HG03097 (cell line): ENCODE measurements around the gene RFWD3.
A peak's percentile ranks its signal among the peaks of the same experiment; 100 is the strongest.

ENCODE experiments used
- ATAC-seq: cut with Tn5 transposase; IDR thresholded peaks from one replicate; pipeline ENCODE4 v1.9.1; 2021; ENCODE audit not compliant: unreplicated experiment, low FRiP score

The RFWD3 gene

DNA sequence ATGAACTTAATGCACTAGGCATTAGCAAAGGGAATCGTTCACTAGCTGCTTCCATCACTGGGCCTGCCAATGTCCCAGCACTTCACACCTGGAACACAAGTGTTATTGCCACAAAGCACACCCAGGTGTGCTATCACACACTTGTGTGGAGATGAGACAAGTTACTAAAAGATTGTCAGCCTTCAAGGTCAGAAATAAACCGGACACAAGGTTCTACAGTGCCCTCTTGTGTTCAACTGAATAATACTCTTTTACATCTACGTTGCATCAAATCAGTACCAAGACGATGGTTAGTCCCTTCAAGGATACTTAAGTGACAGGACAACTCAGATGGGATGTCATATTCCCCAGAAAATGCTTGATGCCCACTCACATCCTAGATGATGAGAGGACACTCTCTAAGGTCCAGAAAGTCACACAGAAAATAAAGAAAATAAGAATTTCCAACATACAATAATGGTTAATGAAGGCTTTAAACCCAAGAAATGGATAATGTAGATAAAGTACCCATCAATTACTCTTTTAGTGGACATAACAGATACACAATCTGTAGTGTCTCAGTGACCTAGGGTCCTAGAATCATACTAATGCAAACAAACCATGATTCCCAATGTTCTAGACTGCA, 43.4 kb downstream of the RFWD3 start:
- ATAC-seq = no peak

DNA sequence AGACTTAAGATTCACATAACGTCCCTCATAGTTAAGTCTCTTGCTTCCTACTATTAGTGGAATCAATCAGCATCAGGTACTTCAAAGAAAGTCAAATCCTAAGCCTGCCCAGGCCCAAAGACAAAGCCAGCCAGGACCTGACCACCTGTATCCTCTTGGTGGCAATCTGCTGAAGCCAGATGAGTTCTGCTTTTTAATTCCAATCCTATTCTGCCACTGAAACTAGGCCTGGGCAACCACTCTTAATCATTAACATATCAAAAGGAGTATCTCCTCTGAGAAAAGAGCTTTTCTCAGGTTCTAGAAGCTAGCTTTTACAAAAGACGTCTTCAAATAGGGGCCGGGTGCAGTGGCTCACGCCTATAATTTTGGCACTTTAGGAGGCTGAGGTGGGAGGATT, 44.7 kb downstream of the RFWD3 start:
- ATAC-seq = no peak

DNA sequence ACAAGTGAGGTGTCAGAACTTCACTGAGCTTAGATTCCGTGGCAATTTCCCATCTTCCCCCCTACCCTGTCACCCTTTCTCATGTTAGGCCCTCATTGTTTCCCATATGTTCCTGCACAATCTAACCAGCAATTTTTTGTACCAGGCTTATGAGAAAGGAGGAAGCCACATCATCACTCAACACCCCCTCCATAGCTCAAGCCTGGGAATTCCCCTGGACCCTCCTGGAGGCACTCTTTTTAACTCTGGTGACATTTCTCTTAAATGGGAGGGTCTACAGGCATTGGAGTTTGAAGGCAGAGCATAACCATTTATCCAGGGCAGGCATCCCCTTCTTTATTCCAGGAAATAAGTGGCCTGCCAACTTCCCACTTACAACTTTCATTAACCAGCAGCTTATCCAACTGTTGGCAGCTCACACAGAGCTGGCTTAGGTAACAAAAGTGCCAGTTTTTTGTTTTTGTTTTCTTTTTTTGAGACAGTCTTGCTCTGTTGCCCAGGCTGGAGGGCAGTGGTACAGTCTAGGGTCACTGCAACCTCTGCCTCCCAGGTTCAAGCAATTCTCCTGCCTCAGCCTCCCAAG, 49.4 kb downstream of the RFWD3 start:
- ATAC-seq = no peak

DNA sequence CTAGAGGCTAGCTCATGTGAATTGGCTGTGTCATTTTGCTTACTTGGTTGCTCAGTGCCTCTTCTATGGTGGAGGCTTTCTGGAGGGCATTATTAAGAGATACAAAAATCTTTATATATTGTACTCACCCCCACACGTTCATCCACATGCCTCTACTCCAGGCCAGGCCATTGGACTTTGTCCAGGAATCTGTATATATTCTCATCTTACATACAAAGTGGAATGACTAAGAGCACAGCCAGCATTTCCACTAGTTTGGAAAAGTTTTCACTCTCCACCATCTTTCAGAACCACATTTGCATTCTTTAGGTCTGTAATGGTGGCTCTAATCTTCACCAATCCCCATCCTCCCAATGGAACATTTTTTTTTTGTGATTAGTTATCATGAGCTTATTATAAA, 55.0 kb downstream of the RFWD3 start:
- ATAC-seq = no peak

DNA sequence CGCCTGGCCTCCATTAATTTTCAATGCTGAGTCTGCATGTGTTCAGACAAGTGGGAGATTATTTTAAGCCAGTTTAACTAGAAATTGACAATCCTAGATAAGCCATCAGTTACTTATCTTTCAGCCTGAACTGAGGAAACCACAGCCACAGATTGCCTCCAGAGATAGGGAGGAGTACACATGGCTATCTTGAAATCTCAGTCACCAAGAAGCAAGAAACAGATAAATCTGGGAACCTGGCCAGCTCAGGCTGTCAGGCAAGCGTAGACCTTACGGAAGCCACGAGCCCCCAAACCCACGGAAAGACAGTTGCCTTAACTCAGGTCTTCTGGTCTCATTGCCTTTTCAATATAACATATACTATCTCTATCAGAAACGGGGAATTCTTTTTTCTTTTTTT, 57.7 kb downstream of the RFWD3 start:
- ATAC-seq = no peak

DNA sequence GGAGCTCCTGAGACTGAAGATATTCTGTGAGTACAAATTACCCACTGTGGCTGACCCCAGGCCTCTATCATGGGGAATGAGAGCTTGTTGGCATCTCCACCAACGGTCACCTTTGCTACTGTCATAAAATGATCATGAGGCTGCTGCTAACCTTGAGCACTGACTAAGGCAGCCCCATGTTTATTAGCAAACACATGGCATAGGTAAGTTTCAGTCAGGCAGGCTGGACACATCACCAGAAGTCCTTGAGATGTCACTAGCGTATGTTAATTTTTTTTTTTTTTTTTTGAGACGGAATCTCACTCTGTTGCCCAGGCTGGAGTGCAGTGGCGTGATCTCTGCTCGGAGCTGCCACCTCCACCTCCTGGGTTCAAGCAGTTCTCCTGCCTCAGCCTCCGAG, 58.3 kb downstream of the RFWD3 start:
- ATAC-seq = no peak

DNA sequence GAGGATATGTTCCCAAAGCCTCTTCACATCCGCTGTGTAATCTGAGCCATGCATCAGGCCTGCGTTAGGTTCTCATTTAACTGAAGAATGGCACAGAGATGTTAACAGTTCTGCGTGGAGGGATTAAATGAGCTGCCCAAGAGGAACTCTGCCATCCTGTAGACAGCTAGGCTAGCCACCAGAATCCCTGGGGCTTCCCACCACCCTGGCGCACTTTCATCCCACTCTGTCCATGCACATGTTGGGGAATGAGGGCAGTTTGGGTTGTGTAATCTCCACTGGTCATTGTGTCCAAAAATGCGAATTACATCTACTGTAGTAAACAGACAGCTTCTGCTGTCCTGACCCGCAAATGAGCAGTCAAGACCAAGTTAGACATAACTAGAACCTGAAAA, 58.7 kb downstream of the RFWD3 start:
- ATAC-seq = no peak

DNA sequence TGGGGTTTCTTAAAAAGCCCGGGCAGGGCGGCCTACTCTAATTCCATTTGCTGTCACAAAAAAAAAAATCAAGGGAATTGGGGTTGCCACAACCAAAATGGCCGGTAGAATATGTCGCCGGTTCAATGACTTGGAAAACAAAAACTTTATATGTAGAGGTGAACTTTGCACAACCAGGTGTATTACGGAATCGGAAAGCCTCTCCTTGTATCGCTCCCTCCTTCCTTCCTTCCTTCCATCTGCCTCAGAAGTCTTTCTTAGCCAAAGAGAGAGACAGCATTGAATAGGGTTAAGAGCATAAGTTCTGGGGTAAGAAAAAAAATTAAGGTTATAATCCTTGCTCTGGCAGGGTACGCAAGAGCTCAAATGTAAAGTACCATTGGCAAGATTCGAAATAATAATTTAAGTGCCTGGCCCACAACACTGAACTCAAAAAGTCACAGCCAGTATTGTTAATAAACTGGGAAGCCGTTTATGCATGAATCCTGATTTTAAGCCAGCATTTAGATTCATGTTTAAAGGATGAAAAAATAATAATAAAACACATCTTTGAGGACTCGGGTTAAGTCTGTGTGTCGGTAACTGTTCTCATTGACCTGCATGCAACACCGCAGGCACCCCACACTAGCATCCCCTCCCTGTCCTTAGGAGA, 59.2 kb downstream of the RFWD3 start:
- ATAC-seq = peak; percentile 16

DNA sequence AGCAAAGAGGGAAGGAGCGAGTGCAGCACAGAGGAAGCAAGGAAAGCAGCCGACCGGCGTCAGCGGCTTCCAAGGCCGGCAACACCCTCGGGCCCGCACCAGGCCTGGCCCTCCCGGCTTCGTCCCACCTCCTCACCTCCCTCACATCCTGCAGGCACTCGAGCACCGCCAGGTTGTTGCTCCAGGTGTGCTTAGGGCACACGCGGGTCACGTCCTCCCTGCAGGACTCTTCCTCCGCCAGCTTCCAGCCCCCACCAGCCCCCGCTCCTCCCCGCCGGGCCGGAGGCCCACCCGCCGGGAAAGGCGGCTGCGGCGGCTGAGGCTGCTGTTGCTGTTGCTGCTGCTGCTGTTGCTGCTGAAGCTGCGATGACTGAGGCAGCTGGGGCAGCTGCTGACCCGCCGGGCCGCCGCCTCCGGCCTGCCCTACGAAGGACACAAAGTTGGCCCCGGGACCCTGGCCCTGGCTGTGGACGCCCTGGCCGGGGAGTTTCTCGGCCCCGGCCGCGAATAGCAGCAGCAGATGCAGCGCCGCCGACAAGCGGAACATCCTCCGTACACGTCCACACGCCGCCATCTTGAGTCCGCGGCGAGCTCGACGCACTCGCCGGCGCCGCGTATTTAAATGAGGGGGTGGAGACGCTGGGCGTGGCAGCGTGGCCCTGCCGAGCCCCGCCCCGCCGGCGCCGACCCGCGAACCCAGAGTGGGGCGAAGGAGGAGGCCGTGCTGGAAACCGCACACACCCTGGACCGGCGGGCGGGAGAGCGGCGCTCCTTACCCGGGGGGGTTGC, 60.0 kb downstream of the RFWD3 start, which contains the start of gene GLG1:
Gene GLG1 (minus strand): TSS at position 594 of the 789 bp plus-strand sequence. CDS start 20 bp downstream, at position 574.
- ATAC-seq = peak; percentile 95

DNA sequence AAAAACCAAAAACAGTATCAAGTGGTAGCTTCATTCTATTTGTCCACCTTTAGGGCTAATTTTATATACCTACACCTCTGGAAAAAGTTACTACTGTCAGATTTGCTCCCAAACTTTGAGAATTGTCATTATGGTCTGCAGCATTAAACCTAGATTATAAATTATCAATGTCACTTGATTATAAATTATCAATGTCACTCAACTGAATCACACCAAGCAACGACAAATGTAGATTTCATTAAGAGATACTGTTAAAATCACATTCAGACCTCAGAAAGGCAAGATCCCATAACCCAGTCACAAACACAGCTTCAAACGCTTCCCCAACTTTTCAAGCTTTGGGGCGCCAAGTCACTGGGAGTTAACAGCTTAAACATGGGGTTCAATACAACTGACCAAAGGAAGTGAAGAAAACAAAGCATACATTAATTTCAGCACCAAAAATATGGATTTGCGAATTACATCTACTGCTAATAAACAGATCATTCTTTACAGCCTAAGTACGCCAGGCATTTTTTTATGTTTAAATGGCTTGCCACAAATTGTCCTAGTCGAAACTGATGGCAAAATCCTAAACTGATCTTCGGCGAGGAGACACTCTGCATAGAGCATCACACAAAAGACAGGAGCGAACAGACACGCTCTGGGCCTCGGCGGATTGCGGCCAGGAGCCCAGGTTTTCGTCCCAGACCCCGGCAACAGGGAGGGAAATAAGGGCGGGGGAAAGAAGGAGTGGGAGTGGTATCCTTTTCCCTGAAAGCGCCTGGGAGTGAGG, 60.7 kb downstream of the RFWD3 start:
- no peak for ATAC-seq

DNA sequence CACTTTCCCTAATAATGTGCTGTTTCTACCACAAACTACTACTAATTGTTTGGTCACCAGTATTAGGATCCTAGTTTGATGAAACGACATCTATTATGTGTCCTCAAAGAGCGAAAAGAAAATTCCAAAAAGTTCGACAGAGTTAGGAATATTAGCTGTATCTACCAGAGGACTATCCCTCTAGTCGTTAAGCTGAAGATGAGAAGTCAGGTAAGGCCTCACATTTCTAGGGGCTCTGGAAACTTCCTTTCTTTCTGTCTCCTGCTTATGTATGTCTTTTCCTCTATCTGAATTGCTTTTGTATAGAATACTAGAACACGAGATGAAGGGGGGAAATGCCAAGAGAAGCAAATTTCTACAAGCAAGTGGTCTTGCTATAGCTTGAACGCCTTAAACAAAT, 61.3 kb downstream of the RFWD3 start:
- ATAC-seq = no peak

DNA sequence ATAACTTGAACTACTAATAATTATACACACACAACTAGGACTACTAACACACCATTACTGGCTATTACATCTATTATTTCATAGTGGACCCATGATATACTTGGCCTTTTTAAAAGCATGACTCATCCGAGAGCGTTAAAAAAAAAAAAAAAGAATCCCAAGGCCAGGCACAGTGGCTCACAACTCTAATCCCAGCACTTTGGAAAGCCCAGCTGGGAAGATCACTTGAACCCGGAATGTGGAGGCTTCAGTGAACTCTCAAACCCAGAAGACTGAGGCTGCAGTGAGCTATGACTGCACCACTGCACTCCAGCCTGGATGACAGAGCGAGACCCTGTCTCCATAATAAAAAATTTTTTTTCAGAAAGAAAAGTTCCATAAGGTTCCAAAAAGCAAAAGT, 62.8 kb downstream of the RFWD3 start:
- no peak for ATAC-seq

DNA sequence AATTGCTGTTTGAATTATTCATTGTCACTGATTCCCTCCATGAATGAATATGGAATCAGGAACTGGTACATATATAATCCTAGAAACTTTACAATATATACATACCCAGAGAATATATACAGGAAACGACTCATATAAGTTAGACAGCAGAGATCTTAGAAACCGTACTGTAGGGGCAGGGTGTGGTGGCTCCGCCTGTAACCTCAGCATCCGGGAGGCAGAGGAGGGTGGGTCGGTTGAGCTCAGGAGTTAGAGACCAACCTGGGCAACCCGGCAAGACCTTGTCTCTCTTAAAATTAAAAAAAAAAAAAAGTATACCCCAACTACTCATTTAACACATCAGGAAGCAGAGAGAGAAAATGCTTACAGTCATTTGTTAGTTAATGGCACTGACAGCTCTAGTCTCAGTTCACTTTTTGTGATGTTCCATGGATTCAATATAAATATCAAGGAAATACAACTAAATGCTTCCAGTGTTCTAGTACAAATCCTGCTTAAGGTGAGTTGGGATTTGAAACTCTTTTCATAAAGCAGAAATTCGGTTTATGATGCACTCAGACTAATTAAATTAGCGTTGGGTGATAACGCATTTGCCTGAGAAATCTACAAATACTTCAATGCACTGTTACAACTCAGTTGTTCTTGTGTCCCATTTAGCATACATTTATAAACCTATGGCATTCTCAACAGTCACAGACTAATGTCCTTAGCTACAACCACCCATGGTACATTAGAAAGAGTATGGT, 65.4 kb downstream of the RFWD3 start:
- peak; percentile 73 for ATAC-seq

DNA sequence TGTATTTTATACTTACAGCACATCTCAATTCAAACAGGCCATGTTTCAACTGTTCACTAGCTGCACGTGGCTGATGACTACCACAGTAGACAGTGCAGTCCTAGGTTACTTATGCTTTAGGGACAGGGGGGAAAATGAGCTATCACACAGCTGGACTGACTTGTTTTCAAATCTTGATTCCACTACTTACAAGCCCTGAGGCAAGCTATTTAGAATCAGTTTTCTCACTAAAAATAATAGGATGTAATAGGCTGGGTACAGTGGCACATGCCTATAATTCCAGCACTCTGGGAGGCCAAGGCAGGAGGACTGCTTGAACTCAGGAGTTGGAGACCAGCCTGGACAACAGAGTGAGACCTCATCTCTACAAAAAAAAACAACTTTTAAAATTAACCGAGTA, 70.1 kb downstream of the RFWD3 start:
- ATAC-seq = no peak

DNA sequence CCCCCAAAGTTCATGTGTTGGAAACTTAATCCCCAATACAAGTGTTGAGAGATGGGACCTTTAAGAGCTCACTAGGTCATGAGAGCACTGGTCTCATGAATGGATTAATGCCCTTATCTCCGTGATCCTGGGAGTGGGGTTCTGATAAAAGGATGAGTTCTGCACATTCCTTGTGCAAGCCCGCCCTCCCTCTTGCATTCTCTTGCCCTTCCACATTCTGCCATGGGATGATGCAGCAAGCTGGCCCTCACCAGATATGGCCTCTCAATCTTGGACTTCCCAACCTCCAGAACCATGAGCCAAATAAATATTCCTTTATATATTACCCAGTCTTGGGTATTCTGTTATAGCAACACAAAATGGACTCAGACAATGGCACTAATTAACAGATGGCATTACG, 73.8 kb downstream of the RFWD3 start:
- no peak for ATAC-seq

DNA sequence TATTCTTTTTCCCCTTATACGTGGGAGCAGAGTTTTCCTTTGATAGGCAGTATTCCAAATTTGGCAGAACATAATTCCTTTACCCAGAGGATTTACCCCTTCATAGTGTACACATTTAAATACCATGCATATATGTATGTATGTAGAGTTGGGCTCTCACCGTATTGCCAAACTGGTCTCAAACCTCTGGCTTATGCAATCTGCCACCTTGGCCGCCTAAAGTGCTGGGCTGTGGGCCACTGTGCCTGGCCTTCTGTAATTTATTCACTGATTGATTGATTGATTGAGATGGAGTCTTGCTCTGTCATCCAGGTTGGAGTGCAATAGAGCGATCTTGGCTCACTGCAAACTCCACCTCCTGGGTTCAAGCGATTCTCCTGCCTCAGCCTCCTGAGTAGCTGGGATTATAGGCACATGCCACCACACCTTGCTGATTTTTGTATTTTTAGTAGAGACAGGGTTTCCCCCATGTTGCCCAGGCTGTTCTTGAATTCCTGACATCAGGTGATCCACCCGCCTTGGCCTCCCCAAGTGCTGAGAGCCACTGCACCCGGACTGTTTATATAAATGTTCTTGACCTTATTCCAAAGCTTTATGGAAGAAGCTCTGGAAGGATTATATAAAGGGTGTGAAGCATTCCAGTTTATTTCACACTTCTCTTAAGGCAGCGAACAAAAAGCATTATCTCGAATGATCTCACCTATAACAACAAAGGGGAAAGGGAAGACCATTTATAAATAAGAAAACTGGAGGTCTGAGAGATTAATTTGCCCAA, 74.6 kb downstream of the RFWD3 start:
- ATAC-seq = no peak

DNA sequence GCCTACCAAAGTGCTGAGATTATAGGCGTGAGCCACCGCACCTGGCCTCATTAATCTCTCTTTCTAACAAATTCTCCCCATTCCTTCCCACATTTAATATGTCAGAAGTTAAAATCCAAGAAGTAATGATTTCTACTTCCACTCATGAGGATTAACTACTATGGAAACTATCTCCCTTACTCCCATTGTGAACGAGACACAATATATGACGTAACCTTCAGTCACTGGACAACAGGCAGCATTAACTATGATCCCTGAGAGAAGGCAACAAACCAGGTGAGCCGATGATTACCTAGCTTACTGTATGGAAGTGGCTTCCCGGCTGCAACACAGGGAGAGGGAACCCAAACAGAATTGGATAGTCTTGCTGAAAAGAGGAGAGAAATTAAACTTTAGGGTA, 79.7 kb downstream of the RFWD3 start:
- no peak for ATAC-seq

DNA sequence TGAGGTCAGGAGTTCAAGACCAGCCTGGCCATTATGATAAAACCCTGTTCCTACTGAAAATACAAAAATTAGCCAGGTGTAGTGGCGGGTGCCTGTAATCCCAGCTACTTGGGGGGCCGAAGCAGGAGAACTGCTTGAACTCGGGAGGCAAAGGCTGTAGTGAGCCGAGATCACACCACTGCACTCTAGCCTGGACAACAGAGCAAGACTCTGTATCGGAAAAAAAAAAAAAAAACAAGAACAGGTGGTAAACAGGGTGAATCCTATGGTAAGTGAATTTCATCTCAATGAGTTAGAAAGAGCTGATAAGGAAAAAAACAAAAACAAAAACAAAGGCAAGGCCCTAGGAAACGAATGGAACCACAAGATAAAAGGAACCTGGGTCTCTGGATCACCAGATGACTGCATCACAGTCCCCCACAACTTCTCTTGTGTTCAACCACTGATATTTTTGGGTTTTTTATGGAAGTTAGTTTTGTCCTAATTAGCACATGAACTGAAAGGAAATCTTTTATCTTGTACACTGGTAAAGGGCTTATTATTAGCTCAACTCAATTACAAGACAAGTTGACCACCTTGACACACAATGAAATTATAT, 80.7 kb downstream of the RFWD3 start:
- no peak for ATAC-seq
